ENCODE data around the gene ARFGAP2. TPM values are rescaled to one million over a fixed set of nuclear protein-coding genes. Genes with fewer than 3 reads are reported as not detected.

ARFGAP2 gene
- total and polyA plus RNA-seq, 12 donors = 72.3 to 411 (median 104) TPM

DNA sequence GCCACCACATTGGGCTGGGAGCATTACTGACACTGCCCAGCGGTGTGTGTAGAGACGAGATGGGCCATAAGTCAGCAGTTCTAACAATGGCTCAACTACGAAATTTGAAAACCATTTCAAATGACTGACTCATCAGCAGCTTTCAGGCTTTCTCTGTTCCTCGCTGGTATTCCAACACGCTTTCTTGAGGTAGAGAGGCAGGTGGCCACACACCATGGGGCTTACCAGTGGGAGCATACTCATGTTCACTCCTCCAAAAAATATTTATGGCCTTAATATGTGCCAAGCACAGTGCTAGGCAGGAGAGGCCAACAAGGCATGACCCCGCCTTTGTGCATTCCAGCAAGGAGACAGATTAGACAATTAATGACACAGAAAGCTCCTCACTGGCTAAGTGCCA lies 20.3 kb downstream of the ARFGAP2 start:
- no peak overlapping the region for H3K27ac ChIP-seq
- no peak for TF ChIP-seq CTCF (IDR thresholded peaks at IDR 0.05)
- no peak for TF ChIP-seq POLR2A (IDR thresholded peaks at IDR 0.05)
- intact Hi-C loops (cut with DNase I) = no loop called here
- no peak for DNase-seq
- 86 to 90% (median 88%) methylated on average over 6 of the region's 6 CpGs for WGBS, 4 donors
- H3K27me3 ChIP-seq = no peaks in the 10 kb centered on the region
- no peaks in the 10 kb centered on the region for H3K36me3 ChIP-seq (replicated peaks in 1 of 2)
- H3K4me1 ChIP-seq (replicated peaks in 1 of 2) = peaks cover 0 to 13% of the 10 kb centered on the region in 2 donors
- no peaks in the 10 kb centered on the region for H3K9me3 ChIP-seq (replicated peaks in 1 of 3)
- H3K4me3 ChIP-seq = no peak overlapping the region

- no peaks in the 10 kb centered on the region for H3K36me3 ChIP-seq (replicated peaks in 1 of 2)
- intact Hi-C loops (cut with DNase I) = no loop called here
- WGBS, 4 donors = 86 to 93% (median 90%) methylated on average over 4 of the region's 4 CpGs
- no peak for DNase-seq
- H3K9me3 ChIP-seq (replicated peaks in 1 of 3) = no peaks in the 10 kb centered on the region
- no peak for TF ChIP-seq POLR2A (IDR thresholded peaks at IDR 0.05)
- no peak for TF ChIP-seq CTCF (IDR thresholded peaks at IDR 0.05)
- H3K27me3 ChIP-seq = no peaks in the 10 kb centered on the region
- peaks cover 0 to 10% of the 10 kb centered on the region in 2 donors for H3K4me1 ChIP-seq (replicated peaks in 1 of 2)
- H3K27ac ChIP-seq = no peak overlapping the region
- H3K4me3 ChIP-seq = no peak overlapping the region
Measured at GRCh38 chr11:47155879-47156278, 20.8 kb downstream of the ARFGAP2 start.

DNA sequence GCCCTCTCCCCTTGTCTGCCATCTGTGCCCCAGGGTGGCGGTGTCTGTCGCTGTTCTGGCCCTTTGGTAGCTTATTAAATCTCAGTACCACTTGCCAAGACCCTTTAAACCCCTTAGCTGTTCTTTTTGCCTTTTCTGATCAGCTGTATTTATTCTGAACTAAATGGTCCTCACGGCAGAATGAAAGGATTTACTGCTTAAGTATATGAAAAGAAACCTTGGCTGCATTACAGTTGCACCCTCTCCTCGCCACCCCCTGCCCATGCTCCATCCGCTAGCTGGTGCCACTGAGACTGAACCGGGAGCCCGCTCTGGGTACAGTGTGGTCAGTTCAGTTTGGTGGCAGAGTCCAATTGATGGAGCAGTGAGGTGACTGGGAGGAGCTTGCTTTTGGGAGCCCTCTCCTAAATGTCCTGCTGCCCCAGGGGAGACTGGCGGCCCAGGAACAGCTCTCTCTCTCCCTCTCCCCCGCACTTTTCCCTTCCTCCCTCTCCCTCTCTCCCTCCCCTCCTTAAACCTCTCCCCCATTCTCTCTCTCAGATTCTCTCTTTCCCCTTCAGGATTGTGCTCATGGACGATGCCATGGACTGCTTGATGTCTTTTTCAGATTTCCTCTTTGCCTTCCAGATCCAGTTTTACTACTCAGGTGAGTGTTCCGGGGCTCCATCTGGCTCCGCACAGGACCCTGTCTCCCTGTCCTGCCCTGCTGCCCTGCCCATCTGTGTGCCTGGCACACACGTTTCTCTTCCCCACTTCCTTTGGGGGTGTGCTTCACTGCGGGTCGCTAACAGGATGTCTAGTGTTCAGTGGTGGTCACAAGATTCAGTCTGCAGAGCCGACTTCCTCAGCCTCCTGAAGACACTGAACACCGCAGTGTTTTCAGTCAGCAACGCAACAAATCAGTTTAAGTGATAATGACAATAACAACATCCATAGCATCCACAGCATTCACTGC lies 21.8 kb downstream of the ARFGAP2 start:
- no peak for DNase-seq
- WGBS, 4 donors = 71 to 80% (median 75%) methylated on average over 18 of the region's 18 CpGs
- no peaks in the 10 kb centered on the region for H3K36me3 ChIP-seq (replicated peaks in 1 of 2)

More for the DNA sequence above, 21.8 kb downstream of the ARFGAP2 start:
- H3K27me3 ChIP-seq = no peaks in the 10 kb centered on the region
- H3K9me3 ChIP-seq (replicated peaks in 1 of 3) = no peaks in the 10 kb centered on the region
- TF ChIP-seq CTCF (IDR thresholded peaks at IDR 0.05) (no peak), POLR2A (IDR thresholded peaks at IDR 0.05) (no peak)
- intact Hi-C loops (cut with DNase I) = loop anchor here in 1 of 2 donors (5.0 kb wide), 1 partner anchor 268 kb away; no protein-coding TSS in a partner anchor
- no peak overlapping the region for H3K4me3 ChIP-seq
- no peak overlapping the region for H3K27ac ChIP-seq
- peaks cover 0 to 10% of the 10 kb centered on the region in 2 donors for H3K4me1 ChIP-seq (replicated peaks in 1 of 2)

Data from adrenal gland (tissue), 12 donors.